HepG2 (cell line): ENCODE measurements around the gene WDR7.

ENCODE experiments used
- BCL6 ChIP-seq: IDR thresholded peaks from 2 replicates; pipeline ENCODE4 v1.6.1; 2016; ENCODE audit warnings: missing genetic modification reagents, missing compliant biosample characterization
- POLR2AphosphoS5 ChIP-seq: IDR thresholded peaks from 2 replicates; pipeline ENCODE4 v1.6.1; 2012; ENCODE audit warnings: low read depth, low read length
- SP1 ChIP-seq, 2 experiments: fragments of 450-650 bp in 1 of 2; sonication (generic) in 1 of 2; formaldehyde crosslinking in 1 of 2; IDR thresholded peaks; 2 replicates each; pipeline versions ENCODE4 v1.4.0 to v1.6.1; 2016 to 2020; ENCODE audit warnings: missing genetic modification reagents in 1 of 2
- TARDBP ChIP-seq: sonication (generic); formaldehyde crosslinking; IDR thresholded peaks from 2 replicates; pipeline ENCODE4 v1.8.0; 2022; ENCODE audit warnings: mild to moderate bottlenecking, missing genetic modification reagents
- TF ChIP-seq, protein P1 (sequence below): sonication (generic); formaldehyde crosslinking; IDR thresholded peaks from 2 replicates; pipeline ENCODE4 v1.4.0; 2020; ENCODE audit warnings: missing genetic modification reagents, borderline replicate concordance

DNA sequence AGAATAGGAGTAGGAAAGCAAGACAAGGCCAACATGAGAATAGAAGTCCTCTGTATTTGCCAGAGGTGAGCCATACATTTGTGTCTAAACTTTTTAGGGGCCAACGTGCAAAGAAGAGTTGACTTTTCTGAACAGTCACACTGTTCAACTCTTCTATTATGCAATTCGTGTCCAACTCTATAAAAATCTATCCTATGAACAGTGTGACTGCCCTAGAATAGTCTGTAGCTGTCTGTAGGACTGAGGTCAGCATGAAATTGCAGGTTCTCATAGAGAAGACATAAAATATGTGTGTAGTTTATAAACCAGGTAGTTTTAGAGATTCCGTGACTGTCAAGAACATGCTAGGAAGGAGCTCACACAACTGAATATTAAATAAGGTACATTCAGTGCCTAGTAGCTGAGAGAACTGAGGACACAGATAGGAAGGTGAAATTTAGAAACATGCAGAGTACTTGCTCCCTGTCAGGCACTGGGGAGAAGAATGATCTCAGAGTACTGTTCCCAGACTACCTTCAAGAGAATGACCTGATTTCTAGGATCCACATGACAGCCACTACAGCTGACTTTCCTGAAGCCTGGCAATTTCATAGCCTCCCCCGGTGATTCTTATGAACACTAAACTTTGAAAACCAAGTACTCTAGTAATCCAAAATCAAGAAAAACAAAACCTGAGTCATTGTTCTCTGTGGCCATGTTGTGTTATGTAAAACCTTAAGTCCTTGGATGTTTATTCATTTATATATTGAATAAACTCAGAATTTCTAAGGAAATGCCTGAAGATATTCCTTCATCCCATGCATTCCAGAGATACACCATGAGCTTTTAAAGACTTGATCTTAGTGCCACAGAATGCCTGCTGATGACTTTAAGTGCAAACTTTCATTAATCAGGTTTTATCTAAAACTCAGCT is 294.3 kb downstream of the WDR7 start:
- TF ChIP-seq SP1 (IDR thresholded peaks at IDR 0.05) (no peak), SP1 (CRISPR knock-in tag; IDR thresholded peaks at IDR 0.05) (no peak), POLR2AphosphoS5 (no peak), TARDBP (CRISPR knock-in tag) (no peak), BCL6 (no peak)
- TF ChIP-seq, protein P1, sequence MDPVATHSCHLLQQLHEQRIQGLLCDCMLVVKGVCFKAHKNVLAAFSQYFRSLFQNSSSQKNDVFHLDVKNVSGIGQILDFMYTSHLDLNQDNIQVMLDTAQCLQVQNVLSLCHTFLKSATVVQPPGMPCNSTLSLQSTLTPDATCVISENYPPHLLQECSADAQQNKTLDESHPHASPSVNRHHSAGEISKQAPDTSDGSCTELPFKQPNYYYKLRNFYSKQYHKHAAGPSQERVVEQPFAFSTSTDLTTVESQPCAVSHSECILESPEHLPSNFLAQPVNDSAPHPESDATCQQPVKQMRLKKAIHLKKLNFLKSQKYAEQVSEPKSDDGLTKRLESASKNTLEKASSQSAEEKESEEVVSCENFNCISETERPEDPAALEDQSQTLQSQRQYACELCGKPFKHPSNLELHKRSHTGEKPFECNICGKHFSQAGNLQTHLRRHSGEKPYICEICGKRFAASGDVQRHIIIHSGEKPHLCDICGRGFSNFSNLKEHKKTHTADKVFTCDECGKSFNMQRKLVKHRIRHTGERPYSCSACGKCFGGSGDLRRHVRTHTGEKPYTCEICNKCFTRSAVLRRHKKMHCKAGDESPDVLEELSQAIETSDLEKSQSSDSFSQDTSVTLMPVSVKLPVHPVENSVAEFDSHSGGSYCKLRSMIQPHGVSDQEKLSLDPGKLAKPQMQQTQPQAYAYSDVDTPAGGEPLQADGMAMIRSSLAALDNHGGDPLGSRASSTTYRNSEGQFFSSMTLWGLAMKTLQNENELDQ (CRISPR knock-in tag): no peak
